WERI-Rb-1 (cell line): ENCODE data around the gene TMPRSS9.
"Not testable (repeated sequence)": the region's sequence is repeated elsewhere in the genome, so short reads cannot be mapped to it uniquely, and the experiment has no call there.

Experiments
- DNase-seq: peaks from one replicate; pipeline ENCODE4 v3.0.0-alpha.2; 2020
- H3K27ac ChIP-seq: fragments of 250-450 bp; sonication (Bioruptor Pico); 2 replicates; pipeline ENCODE4 v1.5.1; 2020; ENCODE audit warnings: mild to moderate bottlenecking, moderate library complexity
- H3K27me3 ChIP-seq: fragments of 250-450 bp; sonication (Bioruptor Pico); 2 replicates; pipeline ENCODE4 v1.5.1; 2021; ENCODE audit warnings: mild to moderate bottlenecking, low read depth, moderate library complexity; ENCODE audit not compliant: insufficient read depth, severe bottlenecking
- H3K36me3 ChIP-seq: fragments of 250-450 bp; sonication (Bioruptor Pico); 2 replicates; pipeline ENCODE4 v1.5.1; 2020; ENCODE audit warnings: mild to moderate bottlenecking, moderate library complexity
- H3K4me3 ChIP-seq: 2 replicates; pipeline ENCODE4 v1.5.1; 2011; ENCODE audit warnings: low read depth, mild to moderate bottlenecking, control low read depth, low read length
- H3K9me3 ChIP-seq: fragments of 250-450 bp; sonication (Bioruptor Pico); 2 replicates; pipeline ENCODE4 v1.5.1; 2021; ENCODE audit warnings: mild to moderate bottlenecking, moderate library complexity; ENCODE audit not compliant: severe bottlenecking
- TF ChIP-seq, protein P1 (sequence below): IDR thresholded peaks from 2 replicates; pipeline ENCODE4 v1.5.1; 2011; ENCODE audit warnings: low read depth, mild to moderate bottlenecking, control low read depth, inconsistent platforms, low read length

TMPRSS9 gene

DNA sequence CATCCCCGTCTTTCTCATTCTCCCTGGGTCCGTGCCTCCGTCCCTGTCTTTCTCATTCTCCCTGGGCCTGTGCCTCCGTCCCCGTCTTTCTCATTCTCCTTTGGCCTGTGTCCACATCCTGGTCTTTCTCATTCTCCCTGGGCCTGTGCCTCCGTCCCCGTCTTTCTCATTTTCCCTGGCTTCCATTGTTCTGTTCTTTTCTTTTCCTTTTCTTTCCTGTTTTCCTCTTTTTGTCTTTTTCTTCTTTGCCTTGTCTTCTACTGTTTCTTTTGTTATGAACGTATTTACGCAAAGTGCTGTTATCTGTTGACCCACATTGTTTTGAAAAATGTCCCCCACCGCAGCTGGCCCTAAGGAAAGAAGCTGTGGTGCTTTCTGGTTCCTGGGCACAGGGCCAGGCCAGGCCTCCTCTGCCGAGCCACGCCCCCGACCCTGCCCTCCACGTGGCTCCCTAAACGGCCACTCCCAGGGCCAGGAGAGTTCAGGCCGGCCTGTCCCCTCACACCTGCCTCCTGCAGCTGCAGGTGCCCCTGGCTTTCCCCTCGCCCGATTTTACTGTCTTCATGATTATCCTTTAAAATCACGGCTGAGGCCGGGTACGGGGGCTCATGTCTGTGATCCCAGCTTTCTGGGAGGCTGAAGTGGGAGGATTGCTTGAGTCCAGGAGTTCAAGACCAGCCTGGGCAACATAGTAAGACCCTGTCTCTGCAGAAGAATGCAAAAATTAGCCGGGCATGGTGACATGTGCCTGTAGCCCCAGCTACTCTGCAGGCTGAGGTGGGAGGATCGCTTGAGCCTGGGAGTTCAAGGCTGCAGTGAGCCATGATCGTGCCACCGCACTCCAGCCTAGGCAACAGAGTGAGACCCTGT is 14.0 kb upstream of the TMPRSS9 start:
- peaks cover 21% of the 10 kb centered on the region for H3K36me3 ChIP-seq
- TF ChIP-seq, protein P1, sequence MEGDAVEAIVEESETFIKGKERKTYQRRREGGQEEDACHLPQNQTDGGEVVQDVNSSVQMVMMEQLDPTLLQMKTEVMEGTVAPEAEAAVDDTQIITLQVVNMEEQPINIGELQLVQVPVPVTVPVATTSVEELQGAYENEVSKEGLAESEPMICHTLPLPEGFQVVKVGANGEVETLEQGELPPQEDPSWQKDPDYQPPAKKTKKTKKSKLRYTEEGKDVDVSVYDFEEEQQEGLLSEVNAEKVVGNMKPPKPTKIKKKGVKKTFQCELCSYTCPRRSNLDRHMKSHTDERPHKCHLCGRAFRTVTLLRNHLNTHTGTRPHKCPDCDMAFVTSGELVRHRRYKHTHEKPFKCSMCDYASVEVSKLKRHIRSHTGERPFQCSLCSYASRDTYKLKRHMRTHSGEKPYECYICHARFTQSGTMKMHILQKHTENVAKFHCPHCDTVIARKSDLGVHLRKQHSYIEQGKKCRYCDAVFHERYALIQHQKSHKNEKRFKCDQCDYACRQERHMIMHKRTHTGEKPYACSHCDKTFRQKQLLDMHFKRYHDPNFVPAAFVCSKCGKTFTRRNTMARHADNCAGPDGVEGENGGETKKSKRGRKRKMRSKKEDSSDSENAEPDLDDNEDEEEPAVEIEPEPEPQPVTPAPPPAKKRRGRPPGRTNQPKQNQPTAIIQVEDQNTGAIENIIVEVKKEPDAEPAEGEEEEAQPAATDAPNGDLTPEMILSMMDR = no peak
- H3K4me3 ChIP-seq = no peak overlapping the region
- H3K27me3 ChIP-seq = no peaks in the 10 kb centered on the region
- H3K27ac ChIP-seq = no peak overlapping the region
- no peak for DNase-seq
- no peaks in the 10 kb centered on the region for H3K9me3 ChIP-seq

DNA sequence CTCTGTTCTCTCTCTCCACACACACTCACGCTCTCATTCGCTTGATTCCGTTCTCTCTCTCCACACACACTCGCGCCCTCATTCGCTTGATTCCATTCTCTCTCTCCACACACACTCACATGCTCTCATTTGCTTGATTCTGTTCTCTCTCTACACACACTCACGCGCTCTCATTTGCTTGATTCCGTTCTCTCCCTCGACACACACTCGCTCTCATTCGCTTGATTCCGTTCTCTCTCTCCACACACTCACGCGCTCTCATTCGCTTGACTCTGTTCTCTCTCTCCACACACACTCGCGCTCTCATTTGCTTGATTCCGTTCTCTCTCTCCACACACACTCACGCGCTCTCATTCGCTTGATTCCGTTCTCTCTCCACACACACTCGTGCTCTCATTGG is 10.2 kb upstream of the TMPRSS9 start:
- not testable (repeated sequence) for H3K27me3 ChIP-seq, DNase-seq, H3K4me3 ChIP-seq, H3K27ac ChIP-seq, H3K9me3 ChIP-seq
- H3K36me3 ChIP-seq = peaks cover 12% of the 10 kb centered on the region

DNA sequence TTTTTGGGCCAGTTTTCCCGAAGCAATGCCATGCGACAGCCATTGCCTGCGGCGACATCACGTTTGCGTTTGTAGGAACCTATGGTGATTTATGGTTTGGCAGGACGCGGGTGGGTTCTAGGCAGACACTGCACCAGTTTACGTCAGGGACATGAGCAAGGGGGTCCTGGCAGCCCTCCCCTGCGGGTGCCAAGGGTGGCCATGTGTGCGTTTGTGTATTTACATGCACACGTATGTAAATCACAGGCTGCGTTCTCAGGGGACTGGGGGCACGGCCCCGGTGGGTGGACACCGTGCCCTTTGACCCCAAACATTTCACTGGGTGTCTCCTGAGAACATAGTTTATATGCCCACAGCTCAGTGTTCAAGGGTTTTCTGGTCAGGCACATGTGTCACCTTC is 9.4 kb upstream of the TMPRSS9 start:
- DNase-seq = no peak
- H3K9me3 ChIP-seq = no peaks in the 10 kb centered on the region
- H3K27ac ChIP-seq = no peak overlapping the region
- H3K4me3 ChIP-seq = no peak overlapping the region
- no peaks in the 10 kb centered on the region for H3K27me3 ChIP-seq
- H3K36me3 ChIP-seq = peaks cover 8% of the 10 kb centered on the region
- TF ChIP-seq, protein P1 = no peak

DNA sequence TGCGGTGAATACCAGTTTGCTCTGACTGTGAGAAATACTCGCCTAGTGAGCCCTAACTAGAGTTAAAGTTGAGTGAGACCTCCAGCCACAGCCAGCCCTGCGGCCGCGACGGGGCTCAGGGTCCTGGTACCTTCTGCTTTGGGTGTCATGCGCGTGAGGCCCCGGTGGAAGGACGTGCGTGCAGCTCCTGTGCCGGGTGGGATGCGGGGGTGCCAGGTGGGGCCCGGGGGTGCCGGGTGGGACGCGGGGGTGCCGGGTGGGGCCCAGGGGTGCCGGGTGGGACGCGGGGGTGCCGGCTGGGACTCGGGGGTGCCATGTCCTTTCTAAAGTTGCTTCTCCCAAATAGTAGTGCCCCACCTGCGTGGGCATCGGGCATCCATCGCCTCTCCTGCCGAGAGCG is 8.5 kb upstream of the TMPRSS9 start:
- no peak for DNase-seq
- Histone ChIP-seq H3K4me3 (no peak overlapping the region), H3K9me3 (no peaks in the 10 kb centered on the region), H3K27ac (no peak overlapping the region), H3K27me3 (no peaks in the 10 kb centered on the region), H3K36me3 (peaks cover 8% of the 10 kb centered on the region)
- TF ChIP-seq, protein P1 = no peak

DNA sequence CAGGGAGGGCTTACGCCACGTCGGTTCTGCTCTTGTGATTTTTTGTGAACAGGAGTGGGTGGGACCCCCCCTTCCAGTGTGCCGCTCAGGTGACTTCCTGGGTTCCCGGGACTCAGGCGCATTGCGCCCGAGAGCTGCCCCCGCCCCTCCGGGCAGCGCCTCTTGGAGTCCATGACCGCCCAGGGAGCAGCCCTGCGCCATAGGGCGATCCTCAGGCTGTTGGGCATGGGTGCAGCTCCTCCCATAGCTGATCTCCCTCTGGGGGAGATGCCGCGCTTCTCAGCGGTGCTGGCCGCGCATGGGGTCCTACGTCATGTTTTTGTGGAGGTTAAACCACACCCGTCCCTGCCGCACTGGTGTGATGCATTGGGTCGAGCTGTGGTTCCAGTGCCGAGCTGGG is 7.9 kb upstream of the TMPRSS9 start:
- H3K27me3 ChIP-seq = no peaks in the 10 kb centered on the region
- no peak overlapping the region for H3K27ac ChIP-seq
- H3K36me3 ChIP-seq = peaks cover 8% of the 10 kb centered on the region
- DNase-seq = no peak
- TF ChIP-seq, protein P1 = no peak
- no peaks in the 10 kb centered on the region for H3K9me3 ChIP-seq
- H3K4me3 ChIP-seq = no peak overlapping the region

DNA sequence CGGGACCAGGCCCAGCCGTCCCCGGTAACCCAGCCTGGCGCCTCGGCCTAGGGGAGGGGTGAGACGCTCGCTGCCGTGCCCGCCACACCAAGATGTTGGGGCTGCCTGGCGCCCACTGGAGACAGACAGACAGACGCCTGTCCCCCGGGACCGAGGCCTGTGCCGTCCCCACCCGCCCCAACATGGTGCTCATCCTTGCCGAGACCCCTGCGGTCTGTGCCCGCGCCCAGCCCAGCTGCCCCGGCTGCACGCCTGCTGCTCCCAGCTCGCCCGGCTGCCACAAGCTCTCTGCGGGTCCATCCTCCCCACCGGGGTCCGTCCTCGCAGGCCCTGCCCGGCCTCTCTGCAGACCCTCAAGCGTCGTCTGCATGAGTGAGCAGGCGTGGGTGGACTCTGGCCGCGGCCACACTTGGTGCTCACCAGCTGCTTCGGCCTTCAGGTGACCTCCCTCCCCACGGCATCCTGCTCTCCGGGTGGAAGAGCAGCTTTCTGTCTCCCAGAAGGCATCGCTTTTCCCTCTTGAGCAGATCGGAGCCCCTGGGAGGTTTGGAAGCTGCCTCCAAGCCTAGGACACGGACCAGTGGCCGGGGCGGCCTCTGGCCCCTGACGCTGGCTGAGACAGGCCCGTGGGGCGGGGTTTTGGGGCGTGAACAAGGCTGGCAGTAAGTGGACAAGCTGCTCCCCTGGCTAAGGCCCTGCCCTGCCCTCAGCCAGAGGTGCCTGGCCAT is 6.7 kb upstream of the TMPRSS9 start:
- H3K27me3 ChIP-seq = no peaks in the 10 kb centered on the region
- H3K9me3 ChIP-seq = no peaks in the 10 kb centered on the region
- no peak overlapping the region for H3K4me3 ChIP-seq
- H3K27ac ChIP-seq = no peak overlapping the region
- peaks cover 8% of the 10 kb centered on the region for H3K36me3 ChIP-seq
- no peak for DNase-seq
- TF ChIP-seq, protein P1 = no peak
